ENCODE results near the gene RTN4. TPM values are rescaled to one million over a fixed set of nuclear protein-coding genes. Genes with fewer than 3 reads are reported as not detected.

RTN4 gene
- total and polyA plus RNA-seq, 4 donors: 125 to 357 (median 237) TPM

DNA sequence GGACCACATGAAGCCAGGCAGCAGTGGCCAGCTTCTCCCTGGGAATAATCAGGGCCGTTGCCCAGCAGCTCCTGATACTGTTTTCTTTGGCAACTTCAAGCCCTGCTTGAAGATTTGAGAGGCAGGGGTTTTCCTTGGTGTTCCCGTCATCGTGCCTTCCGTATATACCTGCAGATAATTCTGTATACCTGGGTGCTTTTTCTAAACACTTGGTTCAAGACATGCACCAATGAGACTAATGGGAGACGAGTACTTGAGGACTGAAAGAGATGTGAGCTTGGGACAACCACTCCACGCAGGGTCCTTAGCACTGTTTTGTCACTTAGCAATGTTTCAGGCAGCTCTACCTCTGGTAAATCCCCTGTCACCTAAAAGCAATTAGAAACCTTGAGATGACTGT, 118.8 kb downstream of the RTN4 start:
- Histone ChIP-seq H3K4me3 (ENCODE audit: low read length in 2 of 2) (no peak overlapping the region), H3K9me3 (ENCODE audit: control insufficient read depth, low read length) (no peaks in the 10 kb centered on the region), H3K27ac (ENCODE audit: low read depth in 1 of 2, low read length in 2 of 2) (no peak overlapping the region), H3K4me1 (ENCODE audit: control insufficient read depth in 1 of 2, insufficient read depth in 2 of 2, low read length in 2 of 2) (no peaks in the 10 kb centered on the region), H3K27me3 (ENCODE audit: control insufficient read depth in 1 of 2, insufficient read depth in 2 of 2, low read length in 1 of 2) (no peaks in the 10 kb centered on the region), H3K36me3 (ENCODE audit: control insufficient read depth in 1 of 2, insufficient read depth in 2 of 2, low read length in 1 of 2) (no peaks in the 10 kb centered on the region)
- 59 to 63% methylated on average over 6 of the region's 6 CpGs for WGBS, 2 donors
- DNase-seq: no peak
- ATAC-seq (ENCODE audit: low FRiP score): no peak
- intact Hi-C loops (cut with DNase I): no loop called here

DNA sequence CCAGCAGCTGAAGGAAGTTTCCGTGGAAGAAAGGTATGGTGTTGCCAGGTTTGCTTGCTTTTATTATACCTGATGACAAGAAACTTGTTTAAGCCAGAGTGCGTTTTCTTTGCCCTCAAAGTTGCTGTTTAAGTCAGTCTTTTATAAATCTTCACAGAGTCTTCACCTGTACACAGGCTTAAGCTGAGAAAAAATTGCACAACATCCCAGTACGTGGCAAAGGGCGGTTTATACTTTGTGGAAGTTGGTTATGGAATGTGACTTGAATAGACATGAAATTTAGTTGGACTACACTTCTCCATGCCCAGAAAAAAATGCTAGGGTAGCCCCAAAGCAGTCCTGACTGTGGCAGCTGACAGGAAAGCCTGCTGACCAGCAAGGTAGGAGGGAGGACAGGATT, 121.5 kb downstream of the RTN4 start:
- no peak overlapping the region for H3K27ac ChIP-seq (ENCODE audit: low read depth in 1 of 2, low read length in 2 of 2)
- ATAC-seq (ENCODE audit: low FRiP score) (no peak), DNase-seq (no peak)
- H3K27me3 ChIP-seq (ENCODE audit: control insufficient read depth in 1 of 2, insufficient read depth in 2 of 2, low read length in 1 of 2): no peaks in the 10 kb centered on the region
- WGBS, 2 donors: 78 to 94% methylated on average over 4 of the region's 4 CpGs
- no peak overlapping the region for H3K4me3 ChIP-seq (ENCODE audit: low read length in 2 of 2)
- intact Hi-C loops (cut with DNase I): no loop called here
- H3K4me1 ChIP-seq (ENCODE audit: control insufficient read depth in 1 of 2, insufficient read depth in 2 of 2, low read length in 2 of 2): no peaks in the 10 kb centered on the region
- H3K9me3 ChIP-seq (ENCODE audit: control insufficient read depth, low read length): no peaks in the 10 kb centered on the region
- H3K36me3 ChIP-seq (ENCODE audit: control insufficient read depth in 1 of 2, insufficient read depth in 2 of 2, low read length in 1 of 2): no peaks in the 10 kb centered on the region

DNA sequence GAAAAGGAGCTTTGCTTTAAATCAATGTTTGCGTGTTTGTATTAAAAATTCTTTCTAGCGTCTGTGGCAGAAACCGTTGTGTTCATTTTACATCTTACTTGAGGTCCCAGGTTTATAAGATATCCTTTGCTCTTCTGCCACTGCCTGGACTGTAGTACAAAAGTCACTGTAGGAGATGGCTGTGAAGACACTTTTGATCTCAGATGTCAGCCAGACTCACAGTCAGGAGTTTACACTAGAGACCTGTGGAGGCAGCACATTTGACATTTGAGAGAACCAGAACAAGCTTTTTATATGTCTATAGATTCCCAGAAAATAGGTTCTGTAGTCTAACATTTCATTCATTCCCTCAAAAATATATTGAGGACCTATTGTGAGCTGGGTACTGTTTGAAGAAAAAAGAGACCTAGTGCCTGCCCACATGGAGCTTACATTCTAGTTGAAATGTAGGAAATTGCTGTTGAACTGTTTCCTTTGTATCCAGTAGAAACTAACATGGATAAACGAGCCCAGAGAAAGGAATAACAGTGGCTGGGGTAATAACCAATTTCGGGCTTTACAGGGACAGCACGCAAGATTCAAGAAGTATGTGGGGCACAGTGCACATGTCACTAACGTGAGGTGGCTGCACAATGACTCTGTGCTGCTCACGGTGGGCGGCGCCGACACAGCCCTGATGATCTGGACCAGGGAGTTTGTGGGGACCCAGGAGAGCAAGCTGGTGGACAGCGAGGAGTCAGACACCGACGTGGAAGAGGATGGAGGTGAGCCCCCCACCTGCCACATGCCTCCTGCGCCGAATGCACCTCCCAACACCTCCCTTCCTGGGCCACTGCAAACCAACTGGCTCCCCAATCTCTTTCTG, 122.3 kb downstream of the RTN4 start:
- H3K9me3 ChIP-seq (ENCODE audit: control insufficient read depth, low read length): no peaks in the 10 kb centered on the region
- no peak overlapping the region for H3K4me3 ChIP-seq (ENCODE audit: low read length in 2 of 2)
- H3K36me3 ChIP-seq (ENCODE audit: control insufficient read depth in 1 of 2, insufficient read depth in 2 of 2, low read length in 1 of 2): no peaks in the 10 kb centered on the region
- no peak for ATAC-seq (ENCODE audit: low FRiP score)
- H3K27me3 ChIP-seq (ENCODE audit: control insufficient read depth in 1 of 2, insufficient read depth in 2 of 2, low read length in 1 of 2): no peaks in the 10 kb centered on the region
- intact Hi-C loops (cut with DNase I): no loop called here
- no peaks in the 10 kb centered on the region for H3K4me1 ChIP-seq (ENCODE audit: control insufficient read depth in 1 of 2, insufficient read depth in 2 of 2, low read length in 2 of 2)
- WGBS, 2 donors: 87 to 92% methylated on average over 16 of the region's 16 CpGs
- DNase-seq: no peak
- H3K27ac ChIP-seq (ENCODE audit: low read depth in 1 of 2, low read length in 2 of 2): no peak overlapping the region

DNA sequence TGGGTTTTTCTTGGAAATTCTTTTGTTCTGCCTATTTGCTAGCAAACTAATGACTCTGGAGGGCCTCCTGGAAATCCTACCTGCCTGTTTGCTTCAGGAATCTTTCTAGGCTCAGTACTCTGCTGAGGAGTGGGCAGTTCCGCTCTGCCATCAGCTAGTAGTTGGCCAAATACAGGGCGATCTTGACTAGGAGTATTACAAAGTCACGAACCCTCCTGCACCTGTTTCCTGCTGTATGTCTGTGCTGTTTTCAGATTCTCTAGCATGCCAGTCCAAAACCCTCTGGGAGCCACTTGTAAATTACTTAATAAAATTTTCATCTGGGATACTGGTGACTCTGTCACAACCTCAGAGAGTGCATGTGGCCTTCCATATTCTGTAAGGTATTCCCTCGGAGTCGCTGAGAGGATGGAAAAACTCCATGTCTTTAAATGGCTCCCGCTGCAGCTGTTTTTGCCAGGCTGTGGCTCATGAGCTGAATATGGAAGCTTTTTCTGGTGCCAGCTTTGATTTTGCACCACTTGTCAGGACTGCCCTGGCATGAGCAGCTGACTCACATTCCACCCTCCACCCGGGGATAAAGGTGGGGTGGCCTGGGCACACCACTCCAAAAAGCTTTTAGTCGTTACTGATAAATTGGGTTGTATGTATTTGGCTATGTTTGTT, 123.0 kb downstream of the RTN4 start:
- no peak for ATAC-seq (ENCODE audit: low FRiP score)
- DNase-seq: no peak
- intact Hi-C loops (cut with DNase I): no loop called here

DNA sequence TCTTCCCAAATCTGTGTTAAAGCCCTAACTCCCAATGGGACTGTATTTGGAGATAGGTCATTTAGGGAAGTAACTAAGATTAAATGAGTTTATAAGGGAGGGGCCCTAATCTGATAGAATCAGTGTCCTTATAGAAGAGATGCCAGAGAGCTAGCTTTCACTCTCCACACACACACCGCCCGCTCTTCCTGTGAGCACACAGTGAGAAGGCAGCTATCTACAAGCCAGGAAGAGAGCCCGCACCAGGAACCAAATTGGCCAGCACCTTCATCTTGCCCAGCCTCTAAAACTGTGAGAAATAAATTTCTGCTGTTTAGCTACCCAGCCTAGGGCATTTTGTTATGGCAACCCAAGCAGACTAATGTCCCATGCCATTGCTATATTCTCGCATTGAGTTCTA, 125.2 kb downstream of the RTN4 start:
- DNase-seq: no peak
- no peaks in the 10 kb centered on the region for H3K9me3 ChIP-seq (ENCODE audit: control insufficient read depth, low read length)
- H3K4me3 ChIP-seq (ENCODE audit: low read length in 2 of 2): no peak overlapping the region
- no peaks in the 10 kb centered on the region for H3K4me1 ChIP-seq (ENCODE audit: control insufficient read depth in 1 of 2, insufficient read depth in 2 of 2, low read length in 2 of 2)
- H3K27me3 ChIP-seq (ENCODE audit: control insufficient read depth in 1 of 2, insufficient read depth in 2 of 2, low read length in 1 of 2): no peaks in the 10 kb centered on the region
- no peaks in the 10 kb centered on the region for H3K36me3 ChIP-seq (ENCODE audit: control insufficient read depth in 1 of 2, insufficient read depth in 2 of 2, low read length in 1 of 2)
- intact Hi-C loops (cut with DNase I): no loop called here
- WGBS, 2 donors: 96 to 98% methylated on average over 4 of the region's 4 CpGs
- no peak overlapping the region for H3K27ac ChIP-seq (ENCODE audit: low read depth in 1 of 2, low read length in 2 of 2)
- no peak for ATAC-seq (ENCODE audit: low FRiP score)

More for the DNA sequence above, 123.0 kb downstream of the RTN4 start:
- Histone ChIP-seq H3K4me3 (ENCODE audit: low read length in 2 of 2) (no peak overlapping the region), H3K9me3 (ENCODE audit: control insufficient read depth, low read length) (no peaks in the 10 kb centered on the region), H3K4me1 (ENCODE audit: control insufficient read depth in 1 of 2, insufficient read depth in 2 of 2, low read length in 2 of 2) (no peaks in the 10 kb centered on the region), H3K27ac (ENCODE audit: low read depth in 1 of 2, low read length in 2 of 2) (no peak overlapping the region), H3K27me3 (ENCODE audit: control insufficient read depth in 1 of 2, insufficient read depth in 2 of 2, low read length in 1 of 2) (no peaks in the 10 kb centered on the region), H3K36me3 (ENCODE audit: control insufficient read depth in 1 of 2, insufficient read depth in 2 of 2, low read length in 1 of 2) (no peaks in the 10 kb centered on the region)
- 50% methylated on average over 8 of the region's 8 CpGs for WGBS, 2 donors

DNA sequence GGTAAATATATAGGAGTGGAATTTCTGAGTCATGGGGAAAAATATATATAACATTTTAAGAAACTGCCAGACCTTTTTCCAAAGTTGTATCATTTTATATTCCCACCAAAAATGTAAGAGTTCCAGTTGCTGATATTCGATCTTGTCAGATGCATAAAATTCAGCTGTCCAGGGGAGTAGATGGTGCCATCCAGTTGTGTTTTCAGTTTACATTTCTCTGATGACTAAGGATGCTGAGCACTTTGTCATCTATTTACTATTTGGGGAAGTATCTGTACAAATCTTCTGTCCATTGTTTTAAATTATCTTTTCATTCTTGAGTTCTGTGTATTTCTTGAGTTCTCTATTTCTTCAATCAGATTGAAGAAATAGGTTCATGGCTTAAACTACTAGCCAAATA, 126.1 kb downstream of the RTN4 start:
- intact Hi-C loops (cut with DNase I): no loop called here

More for the DNA sequence above, 126.1 kb downstream of the RTN4 start:
- ATAC-seq (ENCODE audit: low FRiP score) (no peak), DNase-seq (no peak)
- Histone ChIP-seq H3K4me1 (ENCODE audit: control insufficient read depth in 1 of 2, insufficient read depth in 2 of 2, low read length in 2 of 2) (no peaks in the 10 kb centered on the region), H3K27ac (ENCODE audit: low read depth in 1 of 2, low read length in 2 of 2) (no peak overlapping the region), H3K9me3 (ENCODE audit: control insufficient read depth, low read length) (no peaks in the 10 kb centered on the region), H3K27me3 (ENCODE audit: control insufficient read depth in 1 of 2, insufficient read depth in 2 of 2, low read length in 1 of 2) (no peaks in the 10 kb centered on the region), H3K36me3 (ENCODE audit: control insufficient read depth in 1 of 2, insufficient read depth in 2 of 2, low read length in 1 of 2) (no peaks in the 10 kb centered on the region), H3K4me3 (ENCODE audit: low read length in 2 of 2) (no peak overlapping the region)
- 52 to 78% methylated on average over 1 of the region's 1 CpG for WGBS, 2 donors

Other genes with a start within 250 kb of the RTN4 start
- 10 to 100 TPM in 1 of 2 donors, 1 to 10 TPM in 1; 9.3 to 13.9 TPM for gene CLHC1, start 181.8 kb upstream of the RTN4 start, total RNA-seq
- 10 to 100 TPM in 1 of 2 donors, 1 to 10 TPM in 1; 3.3 to 17.7 TPM for gene CLHC1, start 181.8 kb upstream of the RTN4 start, polyA plus RNA-seq
- 100 to 1,000 TPM; 752 to 754 TPM for gene RPS27A, start 182.2 kb upstream of the RTN4 start, total RNA-seq
- gene RPS27A, start 182.2 kb upstream of the RTN4 start, polyA plus RNA-seq: 1,000 to 10,000 TPM; 2,840 to 6,488 TPM
- 10 to 100 TPM; 13.0 to 18.5 TPM for gene MTIF2, start 218.8 kb upstream of the RTN4 start, total RNA-seq
- 10 to 100 TPM; 16.9 to 27.8 TPM for gene MTIF2, start 218.8 kb upstream of the RTN4 start, polyA plus RNA-seq

Measured in aorta (tissue), 5 donors.